OCI-LY3 (cell line): ENCODE results near the gene HSD11B2.

Source experiments
- H2AFZ ChIP-seq: fragments of 200-600, 300-600 bp; shearing (Covaris generic); 2 replicates; pipeline ENCODE4 v1.6.0; 2014; ENCODE audit warnings: antibody characterized with exemption, low read depth, low read length
- H3K27ac ChIP-seq: fragments of 200-600, 300-600 bp; sonication (generic); 2 replicates; pipeline ENCODE4 v1.5.1; 2014; ENCODE audit warnings: mild to moderate bottlenecking, low read length, moderate library complexity, mixed read lengths
- H3K27me3 ChIP-seq: fragments of 200-600, 300-600 bp; sonication (generic); 2 replicates; pipeline ENCODE4 v1.6.1; 2014; ENCODE audit warnings: low read depth, low read length, mixed read lengths
- H3K36me3 ChIP-seq: fragments of 200-600, 300-600 bp; sonication (generic); replicated peaks from 2 replicates; pipeline ENCODE3; 2014; ENCODE audit warnings: low read depth, low read length, mixed read lengths
- H3K4me1 ChIP-seq: fragments of 300-600, 200-600 bp; sonication (generic); 2 replicates; pipeline ENCODE4 v1.6.1; 2014; ENCODE audit warnings: low read length, mixed read lengths
- H3K4me2 ChIP-seq: fragments of 200-600, 300-600 bp; sonication (generic); 2 replicates; pipeline ENCODE4 v1.6.1; 2014; ENCODE audit warnings: low read length, mixed read lengths
- H3K4me3 ChIP-seq: fragments of 300-600, 200-600 bp; sonication (generic); 2 replicates; pipeline ENCODE4 v1.5.1; 2014; ENCODE audit warnings: antibody characterized with exemption, mild to moderate bottlenecking, low read length, moderate library complexity
- H3K79me2 ChIP-seq: fragments of 300-600, 200-600 bp; shearing (Covaris generic); 2 replicates; pipeline ENCODE4 v1.6.1; 2014; ENCODE audit warnings: mild to moderate bottlenecking, low read length, mixed read lengths
- H3K9ac ChIP-seq: fragments of 300-600, 200-600 bp; shearing (Covaris generic); 2 replicates; pipeline ENCODE4 v1.6.0; 2014; ENCODE audit warnings: mild to moderate bottlenecking, low read length, moderate library complexity
- H3K9me3 ChIP-seq: fragments of 200-600, 300-600 bp; shearing (Covaris generic); 2 replicates; pipeline ENCODE4 v1.6.1; 2014; ENCODE audit warnings: low read length, mixed read lengths; ENCODE audit not compliant: insufficient read depth
- H4K20me1 ChIP-seq: fragments of 200-600, 300-600 bp; sonication (generic); 2 replicates; pipeline ENCODE4 v1.6.1; 2016; ENCODE audit warnings: low read length, mixed read lengths; ENCODE audit not compliant: insufficient read depth
- CTCF ChIP-seq: fragments of 200-600, 300-600 bp; sonication (generic); IDR thresholded peaks from 2 replicates; pipeline ENCODE4 v1.5.1; 2014; ENCODE audit warnings: antibody characterized with exemption, low read length, low read depth
- EZH2phosphoT487 ChIP-seq: fragments of 200-600 bp; shearing (Covaris generic); IDR thresholded peaks from 2 replicates; pipeline ENCODE4 v1.6.1; 2018; ENCODE audit warnings: antibody characterized with exemption, mixed run types, low read depth

HSD11B2 gene

GRCh38 chr16:67431775-67432505 is 1.0 kb downstream of the HSD11B2 start:
- Histone ChIP-seq H3K4me3 (peak overlapping the region; percentile 76; the same call in 1 of the 2 replicates), H3K4me1 (peaks cover 20% of the 10 kb centered on the region), H2AFZ (no peak overlapping the region), H3K27ac (no peak overlapping the region), H4K20me1 (peaks cover 9% of the 10 kb centered on the region), H3K9me3 (no peaks in the 10 kb centered on the region), H3K36me3 (no peaks in the 10 kb centered on the region), H3K4me2 (peak overlapping the region; percentile 44), H3K79me2 (no peaks in the 10 kb centered on the region), H3K9ac (no peak overlapping the region), H3K27me3 (no peaks in the 10 kb centered on the region; the same call in 1 of the 2 replicates)
- no peak for TF ChIP-seq EZH2phosphoT487
- TF ChIP-seq CTCF = no peak

- H2AFZ ChIP-seq = no peak overlapping the region
- H3K4me3 ChIP-seq = no peak overlapping the region
- H3K4me1 ChIP-seq = peaks cover 26% of the 10 kb centered on the region
- TF ChIP-seq EZH2phosphoT487 (no peak), CTCF (no peak)
- no peaks in the 10 kb centered on the region for H3K9me3 ChIP-seq
- no peak overlapping the region for H3K27ac ChIP-seq
- no peak overlapping the region for H3K9ac ChIP-seq
- no peak overlapping the region for H3K4me2 ChIP-seq
- no peaks in the 10 kb centered on the region for H3K36me3 ChIP-seq
- H4K20me1 ChIP-seq = peaks cover 9% of the 10 kb centered on the region
- H3K79me2 ChIP-seq = no peaks in the 10 kb centered on the region
- H3K27me3 ChIP-seq = no peaks in the 10 kb centered on the region; the same call in 1 of the 2 replicates
Measured at GRCh38 chr16:67432506-67432890, 1.6 kb downstream of the HSD11B2 start.

DNA sequence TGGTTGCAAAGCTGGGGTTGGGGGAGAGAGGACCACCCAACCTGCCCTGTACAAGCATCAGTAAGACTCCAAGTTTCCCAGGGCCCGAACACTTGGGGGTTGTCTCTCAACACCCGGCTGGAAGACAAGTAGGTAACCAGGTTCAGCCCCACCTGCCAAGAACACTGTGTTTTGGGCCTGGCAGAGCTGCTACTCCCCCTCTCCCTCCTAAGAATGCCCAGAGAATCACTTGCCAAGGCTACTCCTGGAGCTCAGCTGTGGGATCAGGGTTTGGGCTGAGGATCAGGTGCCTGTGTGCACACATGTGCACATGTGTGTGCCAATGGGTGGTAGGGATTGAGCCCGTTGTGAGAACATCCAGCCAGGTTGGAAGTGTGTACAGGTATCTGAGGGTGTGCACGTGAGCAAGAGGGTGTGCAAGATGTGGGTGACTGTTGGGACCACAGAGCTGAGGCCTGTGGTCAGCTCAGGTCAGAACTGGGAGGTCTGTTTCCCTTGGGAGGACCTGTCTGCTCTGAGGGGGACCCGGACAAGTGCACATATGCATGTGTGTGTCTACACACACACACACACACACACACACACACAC is 2.3 kb downstream of the HSD11B2 start:
- no peak for TF ChIP-seq EZH2phosphoT487
- no peak for TF ChIP-seq CTCF
- Histone ChIP-seq H3K4me2 (no peak overlapping the region), H3K79me2 (no peaks in the 10 kb centered on the region), H3K4me1 (peaks cover 33% of the 10 kb centered on the region), H3K4me3 (no peak overlapping the region), H3K27ac (no peak overlapping the region), H4K20me1 (peaks cover 9% of the 10 kb centered on the region), H3K9ac (no peak overlapping the region), H3K36me3 (peaks cover 6% of the 10 kb centered on the region), H3K9me3 (no peaks in the 10 kb centered on the region), H2AFZ (no peak overlapping the region), H3K27me3 (no peaks in the 10 kb centered on the region; the same call in 1 of the 2 replicates)

DNA sequence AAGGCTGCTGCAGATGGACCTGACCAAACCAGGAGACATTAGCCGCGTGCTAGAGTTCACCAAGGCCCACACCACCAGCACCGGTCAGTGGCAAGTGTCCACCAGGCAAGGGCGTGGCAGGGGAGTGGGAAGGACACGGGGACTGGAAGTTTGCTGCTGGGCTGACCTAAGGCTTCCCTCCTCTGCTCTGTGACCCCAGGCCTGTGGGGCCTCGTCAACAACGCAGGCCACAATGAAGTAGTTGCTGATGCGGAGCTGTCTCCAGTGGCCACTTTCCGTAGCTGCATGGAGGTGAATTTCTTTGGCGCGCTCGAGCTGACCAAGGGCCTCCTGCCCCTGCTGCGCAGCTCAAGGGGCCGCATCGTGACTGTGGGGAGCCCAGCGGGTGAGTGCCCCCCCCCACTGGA is 4.8 kb downstream of the HSD11B2 start:
- Histone ChIP-seq H3K27me3 (no peaks in the 10 kb centered on the region), H3K9me3 (no peaks in the 10 kb centered on the region), H3K9ac (no peak overlapping the region), H3K27ac (no peak overlapping the region), H3K36me3 (peaks cover 12% of the 10 kb centered on the region), H4K20me1 (peaks cover 9% of the 10 kb centered on the region), H3K4me2 (peak overlapping the region; percentile 66; the same call in 1 of the 2 replicates), H3K4me1 (peaks cover 32% of the 10 kb centered on the region), H3K4me3 (no peak overlapping the region), H2AFZ (no peak overlapping the region), H3K79me2 (no peaks in the 10 kb centered on the region)
- TF ChIP-seq EZH2phosphoT487 (no peak), CTCF (no peak)
